K562 (cell line): ENCODE measurements around the gene PYM1. TPM values are rescaled to one million over a fixed set of nuclear protein-coding genes. Genes with fewer than 3 reads are reported as not detected.

Experiments
- ATF1 ChIP-seq, 2 experiments: fragments of 450-650 bp in 1 of 2; IDR thresholded peaks; 2 replicates each; pipeline ENCODE4 v1.6.1; 2016; ENCODE audit warnings: missing compliant biosample characterization in 1 of 2, missing genetic modification characterization in 1 of 2
- HDAC1 ChIP-seq, 2 experiments: fragments of 450-650 bp; IDR thresholded peaks; 2 replicates each; pipeline ENCODE4 v1.6.1; 2016 to 2017; ENCODE audit warnings: inconsistent platforms in 1 of 2, mild to moderate bottlenecking in 1 of 2, moderate library complexity in 1 of 2
- LCOR ChIP-seq: sonication (generic); formaldehyde crosslinking; IDR thresholded peaks from 2 replicates; pipeline ENCODE4 v1.8.0; 2022; ENCODE audit warnings: mild to moderate bottlenecking, missing genetic modification reagents
- NCOA1 ChIP-seq: fragments of 450-650 bp; IDR thresholded peaks from 2 replicates; pipeline ENCODE4 v1.6.1; 2016; ENCODE audit warnings: low read depth
- TAF9B ChIP-seq: fragments of 450-650 bp; IDR thresholded peaks from 2 replicates; pipeline ENCODE4 v1.6.1; 2018; ENCODE audit warnings: mild to moderate bottlenecking; ENCODE audit not compliant: partially characterized antibody
- ZNF740 ChIP-seq, 3 experiments: fragments of 200-800 bp in 1 of 3; sonication (Bioruptor generic) in 1 of 3; sonication (generic) in 1 of 3; formaldehyde crosslinking in 1 of 3; IDR thresholded peaks; 2 replicates each; pipeline versions ENCODE4 v1.6.1 to v1.8.0; 2016 to 2022; ENCODE audit warnings: mild to moderate bottlenecking in 2 of 3, missing compliant biosample characterization in 2 of 3, missing genetic modification characterization in 2 of 3, missing genetic modification reagents in 1 of 3
- ZNF766 ChIP-seq: fragments of 200-800 bp; sonication (Bioruptor generic); conservative IDR thresholded peaks from 2 replicates; pipeline ENCODE4 v1.6.1; 2016; ENCODE audit warnings: missing genetic modification characterization, missing compliant biosample characterization
- polyA plus RNA-seq, 8 experiments: library from polyadenylated mRNA; depleted of rRNA in 4 of 8; stranded (reverse) in 5 of 8; unstranded in 3 of 8; fragments of >200 nt; fragmentation: Nextera tagmentation in 2 of 8; fragmentation: Illumina TruSeq in 1 of 8; extraction: Ambion mirVana in 2 of 8; extraction: Trizol in 1 of 8; gene quantifications; 2 replicates each; pipeline versions ENCODE4 v1.2.1 to v1.2.3, GENCODE V29; 2011 to 2014; ENCODE audit warnings: inconsistent platforms in 1 of 8, missing spikeins in 1 of 8
- total RNA-seq, 7 experiments: library from RNA; depleted of rRNA in 6 of 7; stranded (reverse); fragments of >200 nt in 6 of 7; fragmentation: Illumina TruSeq in 2 of 7; extraction: Trizol in 2 of 7; gene quantifications; 2 replicates each; pipeline versions ENCODE4 v1.2.1 to v1.2.3, GENCODE V29; 2011 to 2021; ENCODE audit warnings: low replicate concordance in 1 of 7
- TF ChIP-seq, protein P1 (sequence below): sonication (generic); formaldehyde crosslinking; IDR thresholded peaks from 2 replicates; pipeline ENCODE4 v1.8.1; 2023; ENCODE audit warnings: mild to moderate bottlenecking, missing genetic modification reagents
- TF ChIP-seq, protein P2 (sequence below), 2 experiments: fragments of 450-650 bp; formaldehyde crosslinking in 1 of 2; IDR thresholded peaks; 2 replicates each; pipeline versions ENCODE4 v1.4.0 to v1.6.1; 2014 to 2020; ENCODE audit warnings: mild to moderate bottlenecking in 2 of 2, borderline replicate concordance in 1 of 2, low read depth in 1 of 2

PYM1 gene
- total and polyA plus RNA-seq, 9 of the 15 experiments (the other 6 are each of a cell fraction or from before 2014, with no cell fraction given) = 29.0 to 51.3 (median 34.1) TPM

DNA sequence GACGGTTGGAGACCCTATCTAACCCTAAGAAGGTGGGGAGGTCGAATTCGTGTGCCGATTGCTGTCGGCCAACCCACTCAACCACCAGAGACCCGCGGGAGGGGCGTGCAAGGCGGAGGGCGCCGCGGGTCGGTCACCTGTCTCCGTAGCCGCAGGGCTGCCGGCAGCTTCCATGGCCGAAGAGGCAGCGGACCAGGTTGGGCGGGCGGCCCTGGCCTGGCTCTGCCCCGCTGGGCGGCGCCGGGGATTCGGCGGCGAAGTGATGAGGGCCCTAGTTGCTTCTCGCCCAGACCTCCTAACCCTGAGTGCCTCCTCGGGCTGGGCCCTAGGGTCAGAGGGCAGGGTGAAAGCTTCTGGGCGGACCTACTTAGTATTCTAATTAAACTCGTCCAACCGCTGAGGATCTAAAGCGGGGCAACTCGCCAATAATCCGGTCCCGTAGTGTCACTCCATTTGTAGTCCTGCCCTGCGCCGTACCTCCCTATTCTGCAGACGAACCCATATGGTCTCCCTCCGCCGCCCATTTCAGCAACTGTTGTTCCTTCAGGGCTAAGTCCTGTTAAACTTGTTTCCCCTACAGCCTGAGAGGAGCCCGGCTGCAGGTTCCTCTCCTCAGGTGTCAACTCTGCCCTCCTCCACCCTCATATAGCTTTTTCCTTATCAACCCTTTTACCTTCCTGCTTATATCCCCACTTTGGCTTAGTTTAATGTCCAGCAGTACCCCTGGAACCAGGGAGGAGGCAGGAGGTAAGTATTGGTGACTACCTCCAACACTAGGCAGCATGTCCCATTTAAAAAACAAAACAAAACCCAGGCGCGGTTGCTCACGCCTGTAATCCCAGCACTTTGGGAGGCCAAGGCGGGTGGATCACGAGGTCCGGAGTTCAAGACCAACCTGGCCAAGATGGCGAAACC, at the start of gene PYM1 (continued):
- TF ChIP-seq ZNF766 (CRISPR knock-in tag) (0 out of 2 replicates have a peak, but pooled peaks have one; percentile 29), HDAC1 (IDR thresholded peaks at IDR 0.05) (peak in 1 of 2 experiments; percentile 8; a peak in 1 of 4 replicates), TAF9B (peak; percentile 73), LCOR (peak; percentile 78), NCOA1 (0 out of 2 replicates have a peak, but pooled peaks have one; percentile 23), ATF1 (CRISPR knock-in tag; IDR thresholded peaks at IDR 0.05) (no peak), ATF1 (tag; IDR thresholded peaks at IDR 0.05) (peak; percentile 30), ZNF740 (CRISPR knock-in tag; IDR thresholded peaks at IDR 0.05) (no peak), ZNF740 (tag; IDR thresholded peaks at IDR 0.05) (0 out of 4 replicates have a peak, but pooled peaks of 1 of the 2 experiments have one; percentile 52)
- TF ChIP-seq, protein P1, sequence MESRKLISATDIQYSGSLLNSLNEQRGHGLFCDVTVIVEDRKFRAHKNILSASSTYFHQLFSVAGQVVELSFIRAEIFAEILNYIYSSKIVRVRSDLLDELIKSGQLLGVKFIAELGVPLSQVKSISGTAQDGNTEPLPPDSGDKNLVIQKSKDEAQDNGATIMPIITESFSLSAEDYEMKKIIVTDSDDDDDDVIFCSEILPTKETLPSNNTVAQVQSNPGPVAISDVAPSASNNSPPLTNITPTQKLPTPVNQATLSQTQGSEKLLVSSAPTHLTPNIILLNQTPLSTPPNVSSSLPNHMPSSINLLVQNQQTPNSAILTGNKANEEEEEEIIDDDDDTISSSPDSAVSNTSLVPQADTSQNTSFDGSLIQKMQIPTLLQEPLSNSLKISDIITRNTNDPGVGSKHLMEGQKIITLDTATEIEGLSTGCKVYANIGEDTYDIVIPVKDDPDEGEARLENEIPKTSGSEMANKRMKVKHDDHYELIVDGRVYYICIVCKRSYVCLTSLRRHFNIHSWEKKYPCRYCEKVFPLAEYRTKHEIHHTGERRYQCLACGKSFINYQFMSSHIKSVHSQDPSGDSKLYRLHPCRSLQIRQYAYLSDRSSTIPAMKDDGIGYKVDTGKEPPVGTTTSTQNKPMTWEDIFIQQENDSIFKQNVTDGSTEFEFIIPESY = 0 out of 2 replicates have a peak, but pooled peaks have one; percentile 28
- TF ChIP-seq, protein P2, sequence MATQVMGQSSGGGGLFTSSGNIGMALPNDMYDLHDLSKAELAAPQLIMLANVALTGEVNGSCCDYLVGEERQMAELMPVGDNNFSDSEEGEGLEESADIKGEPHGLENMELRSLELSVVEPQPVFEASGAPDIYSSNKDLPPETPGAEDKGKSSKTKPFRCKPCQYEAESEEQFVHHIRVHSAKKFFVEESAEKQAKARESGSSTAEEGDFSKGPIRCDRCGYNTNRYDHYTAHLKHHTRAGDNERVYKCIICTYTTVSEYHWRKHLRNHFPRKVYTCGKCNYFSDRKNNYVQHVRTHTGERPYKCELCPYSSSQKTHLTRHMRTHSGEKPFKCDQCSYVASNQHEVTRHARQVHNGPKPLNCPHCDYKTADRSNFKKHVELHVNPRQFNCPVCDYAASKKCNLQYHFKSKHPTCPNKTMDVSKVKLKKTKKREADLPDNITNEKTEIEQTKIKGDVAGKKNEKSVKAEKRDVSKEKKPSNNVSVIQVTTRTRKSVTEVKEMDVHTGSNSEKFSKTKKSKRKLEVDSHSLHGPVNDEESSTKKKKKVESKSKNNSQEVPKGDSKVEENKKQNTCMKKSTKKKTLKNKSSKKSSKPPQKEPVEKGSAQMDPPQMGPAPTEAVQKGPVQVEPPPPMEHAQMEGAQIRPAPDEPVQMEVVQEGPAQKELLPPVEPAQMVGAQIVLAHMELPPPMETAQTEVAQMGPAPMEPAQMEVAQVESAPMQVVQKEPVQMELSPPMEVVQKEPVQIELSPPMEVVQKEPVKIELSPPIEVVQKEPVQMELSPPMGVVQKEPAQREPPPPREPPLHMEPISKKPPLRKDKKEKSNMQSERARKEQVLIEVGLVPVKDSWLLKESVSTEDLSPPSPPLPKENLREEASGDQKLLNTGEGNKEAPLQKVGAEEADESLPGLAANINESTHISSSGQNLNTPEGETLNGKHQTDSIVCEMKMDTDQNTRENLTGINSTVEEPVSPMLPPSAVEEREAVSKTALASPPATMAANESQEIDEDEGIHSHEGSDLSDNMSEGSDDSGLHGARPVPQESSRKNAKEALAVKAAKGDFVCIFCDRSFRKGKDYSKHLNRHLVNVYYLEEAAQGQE (IDR thresholded peaks at IDR 0.05; ENCODE audit: borderline replicate concordance) = peak; percentile 9; the same call in 1 of the 2 replicates
- TF ChIP-seq, protein P2 (CRISPR knock-in tag; IDR thresholded peaks at IDR 0.05; ENCODE audit: low read depth) = no peak
